ENCODE results near the gene PLCL2.

Gene PLCL2

DNA sequence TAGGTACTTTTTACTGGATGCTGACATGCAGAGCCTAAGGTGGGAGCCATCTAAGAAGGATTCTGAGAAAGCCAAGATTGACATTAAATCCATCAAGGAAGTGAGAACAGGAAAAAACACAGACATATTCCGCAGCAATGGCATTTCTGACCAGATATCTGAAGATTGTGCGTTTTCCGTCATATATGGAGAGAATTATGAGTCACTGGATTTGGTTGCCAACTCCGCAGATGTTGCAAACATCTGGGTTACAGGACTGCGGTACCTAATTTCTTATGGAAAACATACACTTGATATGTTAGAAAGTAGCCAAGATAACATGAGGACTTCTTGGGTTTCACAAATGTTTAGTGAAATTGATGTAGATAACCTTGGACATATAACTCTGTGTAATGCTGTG is 125.1 kb downstream of the PLCL2 start:
- in situ Hi-C loops (cut with HindIII; ENCODE audit: low sequenced_read_pairs): no loop called here
- no peak overlapping the region for H3K4me3 ChIP-seq (ENCODE audit: low read depth, low read length)
- DNase-seq (ENCODE audit: low read depth, low spot score): no peak
- TF ChIP-seq, protein P1, sequence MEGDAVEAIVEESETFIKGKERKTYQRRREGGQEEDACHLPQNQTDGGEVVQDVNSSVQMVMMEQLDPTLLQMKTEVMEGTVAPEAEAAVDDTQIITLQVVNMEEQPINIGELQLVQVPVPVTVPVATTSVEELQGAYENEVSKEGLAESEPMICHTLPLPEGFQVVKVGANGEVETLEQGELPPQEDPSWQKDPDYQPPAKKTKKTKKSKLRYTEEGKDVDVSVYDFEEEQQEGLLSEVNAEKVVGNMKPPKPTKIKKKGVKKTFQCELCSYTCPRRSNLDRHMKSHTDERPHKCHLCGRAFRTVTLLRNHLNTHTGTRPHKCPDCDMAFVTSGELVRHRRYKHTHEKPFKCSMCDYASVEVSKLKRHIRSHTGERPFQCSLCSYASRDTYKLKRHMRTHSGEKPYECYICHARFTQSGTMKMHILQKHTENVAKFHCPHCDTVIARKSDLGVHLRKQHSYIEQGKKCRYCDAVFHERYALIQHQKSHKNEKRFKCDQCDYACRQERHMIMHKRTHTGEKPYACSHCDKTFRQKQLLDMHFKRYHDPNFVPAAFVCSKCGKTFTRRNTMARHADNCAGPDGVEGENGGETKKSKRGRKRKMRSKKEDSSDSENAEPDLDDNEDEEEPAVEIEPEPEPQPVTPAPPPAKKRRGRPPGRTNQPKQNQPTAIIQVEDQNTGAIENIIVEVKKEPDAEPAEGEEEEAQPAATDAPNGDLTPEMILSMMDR (IDR thresholded peaks at IDR 0.05; ENCODE audit: low read depth, low read length): no peak

DNA sequence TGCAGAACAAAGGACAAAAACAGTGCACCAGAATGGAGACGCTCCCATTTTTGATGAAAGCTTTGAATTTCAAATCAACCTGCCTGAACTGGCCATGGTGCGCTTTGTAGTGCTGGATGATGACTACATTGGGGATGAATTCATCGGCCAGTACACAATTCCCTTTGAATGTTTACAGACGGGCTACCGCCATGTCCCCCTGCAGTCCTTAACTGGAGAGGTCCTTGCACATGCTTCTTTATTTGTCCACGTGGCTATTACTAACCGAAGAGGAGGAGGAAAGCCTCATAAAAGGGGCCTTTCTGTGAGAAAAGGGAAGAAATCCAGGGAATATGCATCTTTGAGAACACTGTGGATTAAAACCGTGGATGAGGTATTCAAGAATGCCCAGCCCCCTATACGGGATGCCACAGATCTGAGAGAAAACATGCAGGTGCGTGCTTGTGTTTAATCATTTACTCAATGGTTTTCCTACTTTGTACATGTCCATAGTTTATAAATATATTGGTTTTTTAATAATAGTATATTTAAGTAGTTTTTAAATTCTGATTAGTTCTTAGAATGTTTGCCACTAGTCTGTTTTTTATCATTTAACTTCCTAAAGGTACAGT is 127.1 kb downstream of the PLCL2 start:
- H3K4me3 ChIP-seq (ENCODE audit: low read depth, low read length): no peak overlapping the region
- DNase-seq (ENCODE audit: low read depth, low spot score): no peak
- in situ Hi-C loops (cut with HindIII; ENCODE audit: low sequenced_read_pairs): no loop called here
- TF ChIP-seq, protein P1 (IDR thresholded peaks at IDR 0.05; ENCODE audit: low read depth, low read length): no peak

DNA sequence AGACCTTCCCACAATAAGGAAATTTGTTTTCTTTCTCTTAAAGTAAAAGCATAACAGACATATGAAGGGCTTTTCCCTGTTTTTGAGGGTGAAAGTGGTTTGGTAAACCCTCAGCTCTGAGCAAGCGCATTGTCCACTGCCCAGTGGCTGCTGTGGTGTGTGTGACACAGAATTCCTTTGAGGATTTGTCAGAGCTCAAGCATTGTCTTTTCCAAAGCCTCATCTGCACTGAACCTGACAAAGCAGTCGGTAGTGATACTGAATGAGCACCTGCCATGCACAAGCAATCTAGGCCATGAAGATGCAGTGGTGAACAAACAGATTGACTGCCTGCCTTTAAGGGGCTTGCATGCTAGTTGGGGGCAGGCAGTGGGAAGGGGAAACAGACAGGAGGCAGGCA is 128.3 kb downstream of the PLCL2 start:
- in situ Hi-C loops (cut with HindIII; ENCODE audit: low sequenced_read_pairs): no loop called here
- peak; percentile 15 for DNase-seq (ENCODE audit: low read depth, low spot score)
- H3K4me3 ChIP-seq (ENCODE audit: low read depth, low read length): no peak overlapping the region
- TF ChIP-seq, protein P1 (IDR thresholded peaks at IDR 0.05; ENCODE audit: low read depth, low read length): no peak

DNA sequence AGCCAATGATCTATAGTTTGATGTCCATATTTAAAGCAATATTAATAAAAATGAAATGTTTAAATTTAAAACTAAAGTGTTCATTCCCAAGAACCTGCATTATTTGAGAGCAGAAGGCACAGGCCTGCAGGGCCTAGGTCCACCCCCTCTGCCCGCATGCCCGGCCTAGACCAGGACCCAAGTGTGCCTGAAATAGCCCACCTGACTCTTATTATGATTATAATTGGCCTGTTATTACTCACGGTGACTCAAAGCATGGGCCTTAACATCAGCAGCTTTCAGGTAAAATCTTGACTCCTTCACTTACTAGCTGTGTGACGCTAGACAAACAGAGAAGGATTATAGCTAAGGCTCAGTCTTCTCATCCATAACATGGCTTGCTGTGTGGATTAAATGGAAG is 128.8 kb downstream of the PLCL2 start:
- TF ChIP-seq, protein P1 (IDR thresholded peaks at IDR 0.05; ENCODE audit: low read depth, low read length): no peak
- no peak for DNase-seq (ENCODE audit: low read depth, low spot score)
- in situ Hi-C loops (cut with HindIII; ENCODE audit: low sequenced_read_pairs): no loop called here
- H3K4me3 ChIP-seq (ENCODE audit: low read depth, low read length): no peak overlapping the region

DNA sequence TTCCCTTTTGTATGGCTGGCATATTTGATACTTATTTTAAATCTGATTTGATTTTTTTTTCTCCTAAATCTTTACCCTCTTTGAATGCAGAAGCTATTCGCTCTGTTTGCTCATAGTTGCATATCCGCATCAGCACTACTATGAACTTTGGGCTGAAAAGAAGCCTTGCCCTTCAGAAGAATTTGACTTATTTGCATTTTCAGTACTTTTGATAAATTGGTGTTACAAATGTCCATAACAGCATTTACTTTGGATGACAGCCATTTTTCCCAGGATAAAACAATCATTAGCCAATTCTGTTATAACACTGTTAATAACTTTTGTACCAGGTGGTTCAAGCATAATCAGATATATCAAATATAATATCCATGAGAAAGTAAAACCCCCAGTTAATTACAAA is 129.5 kb downstream of the PLCL2 start:
- no peak for DNase-seq (ENCODE audit: low read depth, low spot score)
- in situ Hi-C loops (cut with HindIII; ENCODE audit: low sequenced_read_pairs): no loop called here
- TF ChIP-seq, protein P1 (IDR thresholded peaks at IDR 0.05; ENCODE audit: low read depth, low read length): no peak

DNA sequence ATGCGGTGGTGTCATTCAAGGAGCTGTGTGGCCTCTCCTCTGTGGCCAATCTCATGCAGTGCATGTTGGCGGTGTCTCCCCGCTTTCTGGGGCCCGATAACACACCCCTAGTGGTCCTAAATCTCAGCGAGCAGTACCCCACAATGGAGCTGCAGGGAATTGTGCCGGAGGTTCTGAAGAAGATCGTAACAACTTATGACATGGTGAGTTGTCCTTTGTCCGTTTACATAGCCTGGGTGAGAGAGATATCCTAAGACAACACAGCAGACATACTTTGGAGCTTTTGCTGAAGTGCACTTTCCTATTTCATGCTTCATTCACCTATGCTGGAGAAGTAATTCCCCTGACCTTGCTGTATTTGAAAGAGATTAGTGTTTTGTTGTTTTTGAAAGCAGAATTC is 130.0 kb downstream of the PLCL2 start:
- in situ Hi-C loops (cut with HindIII; ENCODE audit: low sequenced_read_pairs): no loop called here
- DNase-seq (ENCODE audit: low read depth, low spot score): no peak
- no peak overlapping the region for H3K4me3 ChIP-seq (ENCODE audit: low read depth, low read length)
- TF ChIP-seq, protein P1 (IDR thresholded peaks at IDR 0.05; ENCODE audit: low read depth, low read length): no peak

More for the DNA sequence above, 129.5 kb downstream of the PLCL2 start:
- H3K4me3 ChIP-seq (ENCODE audit: low read depth, low read length): no peak overlapping the region

All from astrocyte of the spinal cord (primary cell).